WTC11 (cell line): ENCODE results near the gene ZER1.

Experiments used
- ATF1 ChIP-seq: sonication (generic); formaldehyde crosslinking; IDR thresholded peaks from 2 replicates; pipeline ENCODE4 v1.8.1; 2023; ENCODE audit warnings: mild to moderate bottlenecking, moderate library complexity, missing genetic modification reagents
- CBFB ChIP-seq: sonication (generic); formaldehyde crosslinking; IDR thresholded peaks from 2 replicates; pipeline ENCODE4 v1.8.1; 2022; ENCODE audit warnings: mild to moderate bottlenecking, low read depth, missing genetic modification reagents
- ELF4 ChIP-seq: sonication (generic); formaldehyde crosslinking; IDR thresholded peaks from 2 replicates; pipeline ENCODE4 v1.8.1; 2022; ENCODE audit warnings: low read depth, mild to moderate bottlenecking, moderate library complexity, missing genetic modification reagents
- MXD4 ChIP-seq: fragments of 250-450 bp; sonication (Bioruptor Pico); IDR thresholded peaks from 2 replicates; pipeline ENCODE4 v1.8.0; 2021; ENCODE audit warnings: mild to moderate bottlenecking, moderate library complexity, borderline replicate concordance
- RORB ChIP-seq: fragments of 250-450 bp; sonication (Bioruptor Pico); IDR thresholded peaks from 2 replicates; pipeline ENCODE4 v1.9.0; 2021; ENCODE audit warnings: mild to moderate bottlenecking
- TF ChIP-seq, protein P1 (sequence below): fragments of 200-600 bp; IDR thresholded peaks from 2 replicates; pipeline ENCODE4 v1.8.0; 2022; ENCODE audit warnings: antibody characterized with exemption
- TF ChIP-seq, protein P2 (sequence below): sonication (generic); formaldehyde crosslinking; conservative IDR thresholded peaks from 2 replicates; pipeline ENCODE4 v1.8.1; 2022; ENCODE audit warnings: mild to moderate bottlenecking, missing genetic modification reagents

DNA sequence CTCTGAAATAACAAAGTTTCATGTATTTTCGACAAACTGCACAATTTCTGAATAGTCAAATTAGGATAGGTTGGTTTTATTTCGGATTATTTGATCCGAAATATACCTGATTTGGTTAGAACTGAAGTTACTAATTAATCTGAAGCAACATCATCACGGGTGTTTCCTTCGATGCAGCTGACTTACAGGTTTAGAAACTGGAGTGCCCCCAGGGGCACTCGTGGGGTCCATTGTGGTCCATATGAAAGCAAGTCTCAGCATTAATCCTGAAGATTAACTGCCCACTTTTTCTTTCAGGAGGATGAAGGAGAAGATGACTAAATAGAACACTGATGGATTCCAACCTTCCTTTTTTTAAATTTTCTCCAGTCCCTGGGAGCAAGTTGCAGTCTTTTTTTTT, 77.4 kb downstream of the ZER1 start:
- TF ChIP-seq CBFB (CRISPR knock-in tag): no peak
- TF ChIP-seq, protein P1, sequence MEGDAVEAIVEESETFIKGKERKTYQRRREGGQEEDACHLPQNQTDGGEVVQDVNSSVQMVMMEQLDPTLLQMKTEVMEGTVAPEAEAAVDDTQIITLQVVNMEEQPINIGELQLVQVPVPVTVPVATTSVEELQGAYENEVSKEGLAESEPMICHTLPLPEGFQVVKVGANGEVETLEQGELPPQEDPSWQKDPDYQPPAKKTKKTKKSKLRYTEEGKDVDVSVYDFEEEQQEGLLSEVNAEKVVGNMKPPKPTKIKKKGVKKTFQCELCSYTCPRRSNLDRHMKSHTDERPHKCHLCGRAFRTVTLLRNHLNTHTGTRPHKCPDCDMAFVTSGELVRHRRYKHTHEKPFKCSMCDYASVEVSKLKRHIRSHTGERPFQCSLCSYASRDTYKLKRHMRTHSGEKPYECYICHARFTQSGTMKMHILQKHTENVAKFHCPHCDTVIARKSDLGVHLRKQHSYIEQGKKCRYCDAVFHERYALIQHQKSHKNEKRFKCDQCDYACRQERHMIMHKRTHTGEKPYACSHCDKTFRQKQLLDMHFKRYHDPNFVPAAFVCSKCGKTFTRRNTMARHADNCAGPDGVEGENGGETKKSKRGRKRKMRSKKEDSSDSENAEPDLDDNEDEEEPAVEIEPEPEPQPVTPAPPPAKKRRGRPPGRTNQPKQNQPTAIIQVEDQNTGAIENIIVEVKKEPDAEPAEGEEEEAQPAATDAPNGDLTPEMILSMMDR: no peak
- TF ChIP-seq ATF1 (CRISPR knock-in tag): no peak
- TF ChIP-seq RORB: no peak
- TF ChIP-seq ELF4 (CRISPR knock-in tag): no peak
- TF ChIP-seq, protein P2, sequence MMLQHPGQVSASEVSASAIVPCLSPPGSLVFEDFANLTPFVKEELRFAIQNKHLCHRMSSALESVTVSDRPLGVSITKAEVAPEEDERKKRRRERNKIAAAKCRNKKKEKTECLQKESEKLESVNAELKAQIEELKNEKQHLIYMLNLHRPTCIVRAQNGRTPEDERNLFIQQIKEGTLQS: no peak
- no peak for TF ChIP-seq MXD4
